K562 (cell line): Measurements from ENCODE around the gene CTCFL.

Source experiments
- ELF1 ChIP-seq: fragments of 200-800 bp; sonication (Bioruptor generic); IDR thresholded peaks from 2 replicates; pipeline ENCODE4 v1.6.1; 2016; ENCODE audit warnings: missing genetic modification characterization, missing compliant biosample characterization
- MXI1 ChIP-seq: IDR thresholded peaks from 2 replicates; pipeline ENCODE4 v1.6.1; 2011; ENCODE audit warnings: low read depth, mild to moderate bottlenecking, improper control_type of control experiment, low read length
- SIN3A ChIP-seq, 2 experiments: fragments of 150-350 bp in 1 of 2; IDR thresholded peaks; 2 replicates each; pipeline ENCODE4 v1.6.1; 2011 to 2016; ENCODE audit warnings: borderline replicate concordance in 2 of 2, low read depth in 2 of 2, low read length in 2 of 2, mild to moderate bottlenecking in 2 of 2, moderate library complexity in 2 of 2; ENCODE audit not compliant: control insufficient read depth in 1 of 2

DNA sequence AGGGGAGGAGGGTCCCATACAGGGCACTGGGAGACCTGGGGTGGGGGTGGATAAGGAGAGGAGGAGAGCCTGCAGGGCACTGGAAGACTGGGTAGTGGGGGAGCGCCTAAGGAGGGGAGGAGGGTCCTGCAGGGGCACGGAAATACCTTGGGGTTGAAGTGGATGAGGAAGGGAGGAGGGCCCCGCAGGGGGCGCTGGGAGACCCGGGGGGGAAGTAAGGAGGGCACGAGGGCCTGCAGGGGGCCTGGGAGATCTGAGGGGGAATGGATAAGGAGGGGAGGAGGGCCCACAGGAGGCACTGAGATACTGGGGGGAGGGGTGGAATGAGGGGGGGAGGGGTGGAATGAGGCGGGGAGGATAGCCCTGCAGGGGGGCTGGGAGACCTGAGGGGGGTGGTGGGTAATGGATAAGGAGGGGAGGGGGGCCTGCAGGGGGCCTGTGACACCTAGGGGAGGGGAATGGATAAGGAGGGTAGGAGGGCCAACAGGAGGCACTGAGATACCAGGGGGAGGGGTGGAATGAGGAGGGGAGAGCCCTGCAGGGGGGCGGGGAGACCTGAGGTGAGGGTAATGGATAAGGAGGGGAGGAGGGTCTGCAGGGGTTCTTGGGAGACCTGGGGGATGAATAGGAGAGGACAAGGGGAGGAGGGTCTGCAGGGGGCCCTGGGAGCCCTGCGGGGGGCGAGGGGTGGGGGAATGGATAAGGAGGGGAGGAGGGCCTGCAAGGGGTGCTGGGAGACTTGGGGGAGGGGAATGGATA lies 567 bp upstream of the CTCFL start:
- no peak for TF ChIP-seq SIN3A (IDR thresholded peaks at IDR 0.05; ENCODE audit: borderline replicate concordance in 2 of 2, control insufficient read depth in 1 of 2, low read depth in 2 of 2, low read length in 2 of 2)
- TF ChIP-seq MXI1, result no peak
- TF ChIP-seq ELF1 (tag), result no peak
